HepG2 (cell line): ENCODE measurements around the gene RGS7. TPM values are rescaled to one million over a fixed set of nuclear protein-coding genes. Genes with fewer than 3 reads are reported as not detected.

Experiments
- ATAC-seq: fragments of 200-7000 bp; cut with Tn5 transposase; 3 replicates; pipeline ENCODE4 v1.9.1; 2020; ENCODE audit warnings: mild to moderate bottlenecking, moderate library complexity
- BruUV-seq: library from RNA; stranded (reverse); fragments of 400-500 nt; replicated peaks from 2 replicates; lab custom pipeline; 2021; lab: Mats Ljungman, UMichigan
- CTCF ChIA-PET: fragments of 300-600 bp; formaldehyde crosslinking; extraction: SDS; loops from one replicate; lab custom pipeline; 2021; ENCODE audit warnings: low total read pairs, inconsistent platforms, low intra/inter-chr PET ratio; lab: Yijun Ruan, JAX
- POLR2A ChIA-PET: fragments of 350-600 bp; sonication (Branson Sonifier 250); formaldehyde crosslinking; loops from one replicate; lab custom pipeline; 2020; ENCODE audit warnings: antibody characterized with exemption, inconsistent platforms; lab: Yijun Ruan, JAX
- DNase-seq: peaks from one replicate; pipeline ENCODE4 v3.0.0-alpha.2; 2015; ENCODE audit warnings: low spot score
- FAIRE-seq: peaks from 3 replicates; lab custom pipeline; 2011; peaks lifted over from hg19 to GRCh38; lab: Jason Lieb, UNC
- H2AFZ ChIP-seq: one replicate; pipeline ENCODE4 v1.6.1; 2011; ENCODE audit warnings: low read length, inconsistent platforms
- H3K27ac ChIP-seq: fragments of 300-600 bp; 3 replicates; pipeline ENCODE4 v1.8.0; 2011; ENCODE audit warnings: mixed run types, mild to moderate bottlenecking, mixed read lengths, low read length, inconsistent platforms; ENCODE audit not compliant: insufficient read depth; ENCODE audit errors: extremely low read length
- H3K27me3 ChIP-seq, 2 experiments: fragments of 200-600 bp in 1 of 2; 2 replicates in 1 of 2; 3 replicates in 1 of 2; pipeline versions ENCODE4 v1.6.0 to v1.8.0; 2011; ENCODE audit warnings: low read length in 2 of 2, mild to moderate bottlenecking in 2 of 2, moderate library complexity in 2 of 2, inconsistent platforms in 1 of 2; ENCODE audit not compliant: insufficient read depth in 2 of 2, control insufficient read depth in 1 of 2
- H3K36me3 ChIP-seq, 2 experiments: fragments of 200-600 bp in 1 of 2; replicated peaks in 1 of 2; 2 replicates in 1 of 2; 3 replicates in 1 of 2; pipeline versions ENCODE4 v1.5.1 to v1.8.0; 2011; ENCODE audit warnings: low read length in 2 of 2, inconsistent platforms in 1 of 2; ENCODE audit not compliant: insufficient read depth in 2 of 2, control insufficient read depth in 1 of 2
- H3K4me1 ChIP-seq: 2 replicates; pipeline ENCODE4 v1.5.1; 2012; ENCODE audit warnings: low read length, inconsistent platforms; ENCODE audit not compliant: insufficient read depth
- H3K4me2 ChIP-seq: 2 replicates; pipeline ENCODE4 v1.6.0; 2011; ENCODE audit warnings: low read depth, low read length, inconsistent platforms
- H3K4me3 ChIP-seq, 3 experiments: fragments of 200-600 bp in 1 of 3; sonication (generic), shearing (Covaris generic) in 1 of 3; replicated peaks in 1 of 3; 2 replicates each; pipeline ENCODE4 v1.5.1; 2011 to 2016; ENCODE audit warnings: low read length in 3 of 3, inconsistent platforms in 2 of 3, low read depth in 2 of 3, mild to moderate bottlenecking in 2 of 3, control low read depth in 1 of 3, mixed read lengths in 1 of 3; ENCODE audit not compliant: insufficient read depth in 1 of 3
- H3K79me2 ChIP-seq: one replicate; pipeline ENCODE4 v1.6.1; 2011; ENCODE audit warnings: low read length, inconsistent platforms; ENCODE audit not compliant: insufficient read depth
- H3K9ac ChIP-seq: 2 replicates; pipeline ENCODE4 v1.6.0; 2011; ENCODE audit warnings: mild to moderate bottlenecking, low read depth, low read length, inconsistent platforms; ENCODE audit not compliant: insufficient read depth
- H3K9me3 ChIP-seq: 2 replicates; pipeline ENCODE4 v1.5.1; 2012; ENCODE audit warnings: mild to moderate bottlenecking, low read length
- H4K20me1 ChIP-seq: 2 replicates; pipeline ENCODE4 v1.6.0; 2011; ENCODE audit warnings: inconsistent platforms, mild to moderate bottlenecking, low read length, moderate library complexity; ENCODE audit not compliant: insufficient read depth
- HNRNPL ChIP-seq: fragments of 200-400 bp; formaldehyde crosslinking; IDR thresholded peaks from 2 replicates; pipeline ENCODE4 v1.6.1; 2017; ENCODE audit warnings: mild to moderate bottlenecking, low read depth, low read length
- YEATS2 ChIP-seq: sonication (generic); formaldehyde crosslinking; IDR thresholded peaks from 2 replicates; pipeline ENCODE4 v1.4.0; 2020; ENCODE audit warnings: missing genetic modification reagents, borderline replicate concordance
- ZNF143 ChIP-seq: sonication (generic); formaldehyde crosslinking; IDR thresholded peaks from 2 replicates; pipeline ENCODE4 v1.4.0; 2020; ENCODE audit warnings: missing genetic modification reagents
- ZNF44 ChIP-seq: sonication (generic); formaldehyde crosslinking; IDR thresholded peaks from 2 replicates; pipeline ENCODE4 v1.5.1; 2020; ENCODE audit warnings: mild to moderate bottlenecking, missing genetic modification reagents
- ZNF556 ChIP-seq: sonication (generic); formaldehyde crosslinking; IDR thresholded peaks from 2 replicates; pipeline ENCODE4 v1.4.0; 2020; ENCODE audit warnings: mild to moderate bottlenecking, missing genetic modification reagents, borderline replicate concordance
- ZNF652 ChIP-seq: IDR thresholded peaks from 2 replicates; pipeline ENCODE4 v1.6.1; 2016; ENCODE audit warnings: low read depth, borderline replicate concordance
- WGBS: methylation state at CpG from one replicate; pipeline ENCODE4 v1.1.6; 2017; ENCODE audit warnings: low lambda C conversion rate; 5-methylcytosine and 5-hydroxymethylcytosine counted together
- in situ Hi-C: cut with HindIII; loops from 2 replicates; pipeline ENCODE4 v1.10.0; 2017; ENCODE audit warnings: low pct_unique_long_range_greater_than_20kb; ENCODE audit not compliant: extremely low pct_ligation_motif_present
- intact Hi-C: fragments of 100-400 bp; cut with micrococcal nuclease; formaldehyde crosslinking; loops from one replicate; pipeline ENCODE4 v1.10.0; 2022; ENCODE audit not compliant: unreplicated experiment
- polyA plus RNA-seq, 8 experiments: library from polyadenylated mRNA; depleted of rRNA in 3 of 8; stranded (reverse) in 7 of 8; unstranded in 1 of 8; fragments of >200 nt; fragmentation: Illumina TruSeq in 4 of 8; extraction: Trizol in 4 of 8; gene quantifications; 2 replicates each; pipeline versions ENCODE4 v1.2.1 to v1.2.3, GENCODE V29; 2011 to 2016; ENCODE audit warnings: low read depth in 4 of 8, missing spikeins in 1 of 8, mixed read lengths in 1 of 8; ENCODE audit not compliant: insufficient read depth in 1 of 8
- total RNA-seq, 5 experiments: library from RNA; depleted of rRNA; stranded (reverse); fragments of >200 nt; fragmentation: Illumina TruSeq; extraction: Trizol; gene quantifications; 2 replicates each; pipeline ENCODE4 v1.2.3, GENCODE V29; 2016; ENCODE audit warnings: low read depth in 1 of 5
- TF ChIP-seq, protein P1 (sequence below), 2 experiments: IDR thresholded peaks; 2 replicates each; pipeline ENCODE4 v1.6.1; 2011 to 2012; ENCODE audit warnings: low read length in 2 of 2, borderline replicate concordance in 1 of 2, low read depth in 1 of 2, mild to moderate bottlenecking in 1 of 2, moderate library complexity in 1 of 2
- TF ChIP-seq, protein P2 (sequence below): sonication (generic); formaldehyde crosslinking; IDR thresholded peaks from 2 replicates; pipeline ENCODE4 v1.9.0; 2021; ENCODE audit warnings: missing genetic modification reagents, borderline replicate concordance

Gene RGS7
- total and polyA plus RNA-seq, 2 of the 13 experiments (the other 11 are each of a cell fraction or from before 2014, with no cell fraction given) = not detected

DNA sequence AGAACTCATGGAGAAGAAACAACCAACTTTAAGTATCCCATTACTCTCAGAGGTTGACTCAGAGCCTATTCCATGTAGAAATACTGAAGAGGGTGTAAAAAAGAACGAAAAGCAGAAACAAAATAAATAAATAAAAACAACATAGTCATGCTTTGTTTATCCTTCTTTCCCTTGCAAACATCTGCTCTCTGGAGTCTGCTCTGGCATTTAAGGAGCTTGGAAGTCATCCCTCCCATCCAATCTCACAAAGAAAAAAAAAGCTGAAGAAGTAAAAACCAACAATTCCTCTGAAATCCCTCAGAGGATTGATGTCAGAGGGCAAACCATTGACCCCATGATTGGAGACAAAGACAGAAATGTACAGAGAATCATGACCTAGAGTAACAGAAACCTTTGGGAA is 442.5 kb downstream of the RGS7 start (continued):
- TF ChIP-seq ZNF143 (CRISPR knock-in tag) = no peak
- no peak for TF ChIP-seq ZNF556
- TF ChIP-seq, protein P1, sequence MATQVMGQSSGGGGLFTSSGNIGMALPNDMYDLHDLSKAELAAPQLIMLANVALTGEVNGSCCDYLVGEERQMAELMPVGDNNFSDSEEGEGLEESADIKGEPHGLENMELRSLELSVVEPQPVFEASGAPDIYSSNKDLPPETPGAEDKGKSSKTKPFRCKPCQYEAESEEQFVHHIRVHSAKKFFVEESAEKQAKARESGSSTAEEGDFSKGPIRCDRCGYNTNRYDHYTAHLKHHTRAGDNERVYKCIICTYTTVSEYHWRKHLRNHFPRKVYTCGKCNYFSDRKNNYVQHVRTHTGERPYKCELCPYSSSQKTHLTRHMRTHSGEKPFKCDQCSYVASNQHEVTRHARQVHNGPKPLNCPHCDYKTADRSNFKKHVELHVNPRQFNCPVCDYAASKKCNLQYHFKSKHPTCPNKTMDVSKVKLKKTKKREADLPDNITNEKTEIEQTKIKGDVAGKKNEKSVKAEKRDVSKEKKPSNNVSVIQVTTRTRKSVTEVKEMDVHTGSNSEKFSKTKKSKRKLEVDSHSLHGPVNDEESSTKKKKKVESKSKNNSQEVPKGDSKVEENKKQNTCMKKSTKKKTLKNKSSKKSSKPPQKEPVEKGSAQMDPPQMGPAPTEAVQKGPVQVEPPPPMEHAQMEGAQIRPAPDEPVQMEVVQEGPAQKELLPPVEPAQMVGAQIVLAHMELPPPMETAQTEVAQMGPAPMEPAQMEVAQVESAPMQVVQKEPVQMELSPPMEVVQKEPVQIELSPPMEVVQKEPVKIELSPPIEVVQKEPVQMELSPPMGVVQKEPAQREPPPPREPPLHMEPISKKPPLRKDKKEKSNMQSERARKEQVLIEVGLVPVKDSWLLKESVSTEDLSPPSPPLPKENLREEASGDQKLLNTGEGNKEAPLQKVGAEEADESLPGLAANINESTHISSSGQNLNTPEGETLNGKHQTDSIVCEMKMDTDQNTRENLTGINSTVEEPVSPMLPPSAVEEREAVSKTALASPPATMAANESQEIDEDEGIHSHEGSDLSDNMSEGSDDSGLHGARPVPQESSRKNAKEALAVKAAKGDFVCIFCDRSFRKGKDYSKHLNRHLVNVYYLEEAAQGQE (IDR thresholded peaks at IDR 0.05; ENCODE audit: borderline replicate concordance in 1 of 2, low read depth in 1 of 2, low read length in 2 of 2) = no peak

DNA sequence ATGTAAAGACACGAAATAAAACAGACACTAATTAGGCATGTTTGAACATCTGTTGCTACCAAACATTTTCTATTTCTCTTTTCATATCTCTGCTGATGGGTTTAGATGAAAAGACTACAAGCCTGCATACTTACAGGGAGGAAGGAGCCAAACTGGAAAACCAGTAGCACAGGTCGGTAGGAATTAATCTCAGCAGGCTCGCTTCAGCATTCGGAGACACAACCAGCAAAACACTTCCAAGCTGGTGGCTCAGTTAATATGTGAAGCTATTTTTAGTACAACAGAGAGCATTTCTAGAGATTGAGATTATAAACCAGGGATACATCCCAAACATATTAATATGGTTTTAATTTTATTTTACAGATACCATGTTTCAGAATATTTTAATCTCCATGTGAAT is 444.2 kb downstream of the RGS7 start:
- BruUV-seq = no TSS peak
- ChIA-PET CTCF (no interaction called here), POLR2A (no interaction called here)
- no peak overlapping the region for H3K4me3 ChIP-seq
- FAIRE-seq (no peak), ATAC-seq (no peak), DNase-seq (no peak)
- WGBS = under 1% methylated on average over 4 of the region's 4 CpGs
- H3K9ac ChIP-seq = no peak overlapping the region
- intact Hi-C loops (no loop called here), in situ Hi-C loops (no loop called here)
- H2AFZ ChIP-seq = no peak overlapping the region
- H3K79me2 ChIP-seq = no peaks in the 10 kb centered on the region
- peaks cover 33% of the 10 kb centered on the region for H3K9me3 ChIP-seq
- no peaks in the 10 kb centered on the region for H3K27me3 ChIP-seq
- H3K4me1 ChIP-seq = no peaks in the 10 kb centered on the region
- H3K36me3 ChIP-seq = no peaks in the 10 kb centered on the region
- H3K27ac ChIP-seq = no peak overlapping the region
- TF ChIP-seq HNRNPL (no peak), YEATS2 (CRISPR knock-in tag) (no peak), ZNF44 (CRISPR knock-in tag) (no peak), ZNF652 (CRISPR knock-in tag) (no peak)
- TF ChIP-seq, protein P2, sequence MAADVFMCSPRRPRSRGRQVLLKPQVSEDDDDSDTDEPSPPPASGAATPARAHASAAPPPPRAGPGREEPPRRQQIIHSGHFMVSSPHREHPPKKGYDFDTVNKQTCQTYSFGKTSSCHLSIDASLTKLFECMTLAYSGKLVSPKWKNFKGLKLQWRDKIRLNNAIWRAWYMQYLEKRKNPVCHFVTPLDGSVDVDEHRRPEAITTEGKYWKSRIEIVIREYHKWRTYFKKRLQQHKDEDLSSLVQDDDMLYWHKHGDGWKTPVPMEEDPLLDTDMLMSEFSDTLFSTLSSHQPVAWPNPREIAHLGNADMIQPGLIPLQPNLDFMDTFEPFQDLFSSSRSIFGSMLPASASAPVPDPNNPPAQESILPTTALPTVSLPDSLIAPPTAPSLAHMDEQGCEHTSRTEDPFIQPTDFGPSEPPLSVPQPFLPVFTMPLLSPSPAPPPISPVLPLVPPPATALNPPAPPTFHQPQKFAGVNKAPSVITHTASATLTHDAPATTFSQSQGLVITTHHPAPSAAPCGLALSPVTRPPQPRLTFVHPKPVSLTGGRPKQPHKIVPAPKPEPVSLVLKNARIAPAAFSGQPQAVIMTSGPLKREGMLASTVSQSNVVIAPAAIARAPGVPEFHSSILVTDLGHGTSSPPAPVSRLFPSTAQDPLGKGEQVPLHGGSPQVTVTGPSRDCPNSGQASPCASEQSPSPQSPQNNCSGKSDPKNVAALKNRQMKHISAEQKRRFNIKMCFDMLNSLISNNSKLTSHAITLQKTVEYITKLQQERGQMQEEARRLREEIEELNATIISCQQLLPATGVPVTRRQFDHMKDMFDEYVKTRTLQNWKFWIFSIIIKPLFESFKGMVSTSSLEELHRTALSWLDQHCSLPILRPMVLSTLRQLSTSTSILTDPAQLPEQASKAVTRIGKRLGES (CRISPR knock-in tag) = no peak
- H4K20me1 ChIP-seq = no peaks in the 10 kb centered on the region
- H3K4me2 ChIP-seq = no peak overlapping the region
